ENCODE data around the gene RABGAP1. TPM values are rescaled to one million over a fixed set of nuclear protein-coding genes. Genes with fewer than 3 reads are reported as not detected.

The RABGAP1 gene
- total and polyA plus RNA-seq, 9 donors = 27.1 to 64.8 (median 59.0) TPM

DNA sequence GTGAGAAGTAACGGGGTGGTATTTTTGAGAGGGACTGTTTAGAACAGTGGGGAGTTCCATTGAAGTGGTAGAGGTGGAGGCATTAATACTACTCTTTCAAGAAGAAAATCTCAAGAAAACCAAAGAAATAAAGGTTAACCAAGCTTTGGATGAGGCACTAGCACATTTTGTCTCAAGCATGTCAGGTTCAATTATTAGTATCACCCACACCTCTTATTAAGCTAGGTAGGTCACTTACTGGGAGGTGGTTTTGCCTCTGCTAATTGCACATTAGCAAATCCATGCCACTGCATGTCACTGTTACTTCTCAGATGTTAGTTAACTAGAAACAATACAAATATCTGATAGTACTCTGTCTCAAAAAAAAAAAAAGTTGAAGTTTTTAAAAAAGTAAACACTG, 10.2 kb downstream of the RABGAP1 start:
- no peaks in the 10 kb centered on the region for H3K27me3 ChIP-seq
- TF ChIP-seq EP300 (IDR thresholded peaks at IDR 0.05) (no peak), POLR2A (IDR thresholded peaks at IDR 0.05) (no peak)
- TF ChIP-seq, protein P1, sequence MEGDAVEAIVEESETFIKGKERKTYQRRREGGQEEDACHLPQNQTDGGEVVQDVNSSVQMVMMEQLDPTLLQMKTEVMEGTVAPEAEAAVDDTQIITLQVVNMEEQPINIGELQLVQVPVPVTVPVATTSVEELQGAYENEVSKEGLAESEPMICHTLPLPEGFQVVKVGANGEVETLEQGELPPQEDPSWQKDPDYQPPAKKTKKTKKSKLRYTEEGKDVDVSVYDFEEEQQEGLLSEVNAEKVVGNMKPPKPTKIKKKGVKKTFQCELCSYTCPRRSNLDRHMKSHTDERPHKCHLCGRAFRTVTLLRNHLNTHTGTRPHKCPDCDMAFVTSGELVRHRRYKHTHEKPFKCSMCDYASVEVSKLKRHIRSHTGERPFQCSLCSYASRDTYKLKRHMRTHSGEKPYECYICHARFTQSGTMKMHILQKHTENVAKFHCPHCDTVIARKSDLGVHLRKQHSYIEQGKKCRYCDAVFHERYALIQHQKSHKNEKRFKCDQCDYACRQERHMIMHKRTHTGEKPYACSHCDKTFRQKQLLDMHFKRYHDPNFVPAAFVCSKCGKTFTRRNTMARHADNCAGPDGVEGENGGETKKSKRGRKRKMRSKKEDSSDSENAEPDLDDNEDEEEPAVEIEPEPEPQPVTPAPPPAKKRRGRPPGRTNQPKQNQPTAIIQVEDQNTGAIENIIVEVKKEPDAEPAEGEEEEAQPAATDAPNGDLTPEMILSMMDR (IDR thresholded peaks at IDR 0.05) = no peak
- H3K36me3 ChIP-seq = no peaks in the 10 kb centered on the region
- intact Hi-C loops (cut with DNase I) = no loop called here
- WGBS, 3 donors = 92 to 93% (median 93%) methylated on average over 1 of the region's 1 CpG
- H3K27ac ChIP-seq = no peak overlapping the region
- no peak overlapping the region for H3K4me3 ChIP-seq
- H3K9me3 ChIP-seq = no peaks in the 10 kb centered on the region
- no peak for DNase-seq
- H3K4me1 ChIP-seq (ENCODE audit: insufficient read depth) = peaks cover 7% of the 10 kb centered on the region

DNA sequence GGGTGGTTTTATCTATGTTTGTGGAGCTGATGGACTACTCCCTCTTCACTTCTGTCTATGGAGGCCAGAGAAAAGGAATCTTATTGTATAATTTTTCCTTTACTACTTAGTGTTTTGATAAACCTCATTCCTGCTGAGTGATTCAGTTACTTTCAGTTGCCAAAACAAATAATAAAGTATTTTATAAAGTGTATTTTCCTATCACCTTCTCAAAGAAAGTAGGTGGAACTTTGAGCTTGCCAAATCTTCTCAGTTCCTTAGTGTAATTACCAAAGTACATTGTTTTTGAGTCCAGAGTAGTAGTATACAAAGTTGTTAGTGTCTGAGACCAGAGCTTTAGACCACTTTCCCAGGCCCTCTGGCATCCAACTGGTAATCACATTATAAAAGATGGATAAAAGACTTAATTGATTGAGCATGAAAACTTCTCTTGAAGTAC, 13.5 kb downstream of the RABGAP1 start:
- TF ChIP-seq EP300 (IDR thresholded peaks at IDR 0.05) (no peak), POLR2A (IDR thresholded peaks at IDR 0.05) (no peak)
- TF ChIP-seq, protein P1 (IDR thresholded peaks at IDR 0.05) = no peak
- intact Hi-C loops (cut with DNase I) = no loop called here
- no peaks in the 10 kb centered on the region for H3K27me3 ChIP-seq
- no peaks in the 10 kb centered on the region for H3K36me3 ChIP-seq
- no peak for DNase-seq
- H3K4me1 ChIP-seq (ENCODE audit: insufficient read depth) = peaks cover 7% of the 10 kb centered on the region
- H3K4me3 ChIP-seq = no peak overlapping the region
- H3K27ac ChIP-seq = no peak overlapping the region
- no peaks in the 10 kb centered on the region for H3K9me3 ChIP-seq

DNA sequence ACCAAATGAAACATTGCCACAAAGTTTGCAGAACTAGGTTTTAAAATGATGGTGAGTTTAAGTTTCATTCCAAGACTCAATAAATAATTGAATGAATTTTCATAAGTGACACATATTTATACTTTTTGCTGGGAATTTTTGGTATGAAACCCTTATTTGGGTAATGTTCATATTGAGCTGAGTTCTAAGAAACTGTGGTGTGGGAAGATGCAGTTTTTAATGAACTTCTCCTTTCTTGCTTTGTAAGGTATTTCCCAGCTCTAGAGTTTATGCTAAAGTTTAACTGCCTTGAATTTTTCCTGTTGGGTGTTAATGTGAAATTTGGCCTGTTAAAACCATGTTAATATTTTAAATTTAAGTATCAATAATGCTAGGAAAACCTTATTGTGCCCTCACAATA, 15.1 kb downstream of the RABGAP1 start:
- Histone ChIP-seq H3K4me3 (no peak overlapping the region), H3K9me3 (no peaks in the 10 kb centered on the region), H3K4me1 (ENCODE audit: insufficient read depth) (peaks cover 6% of the 10 kb centered on the region), H3K36me3 (no peaks in the 10 kb centered on the region), H3K27ac (no peak overlapping the region), H3K27me3 (no peaks in the 10 kb centered on the region)
- intact Hi-C loops (cut with DNase I) = no loop called here
- DNase-seq = no peak
- TF ChIP-seq POLR2A (IDR thresholded peaks at IDR 0.05) = no peak
- TF ChIP-seq, protein P1 (IDR thresholded peaks at IDR 0.05) = no peak
- no peak for TF ChIP-seq EP300 (IDR thresholded peaks at IDR 0.05)

DNA sequence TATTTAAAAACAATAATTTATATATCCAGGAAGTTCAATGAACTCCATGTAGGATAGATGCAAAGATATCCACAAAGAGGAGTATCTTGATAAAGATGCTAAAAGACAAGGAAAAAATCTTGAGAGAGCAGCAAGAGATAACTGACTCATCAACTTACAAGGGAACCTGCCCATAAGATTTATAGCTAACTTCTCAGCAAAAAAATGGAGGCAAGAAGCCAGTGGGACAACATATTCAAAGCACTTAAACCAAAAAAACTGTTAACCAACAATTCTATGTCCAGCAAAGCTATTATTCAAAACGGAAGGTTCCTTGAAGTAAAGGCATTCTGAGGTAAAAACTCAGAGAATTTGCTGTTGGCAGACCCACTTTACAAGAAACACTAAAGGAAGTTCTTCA, 20.3 kb downstream of the RABGAP1 start:
- WGBS, 3 donors = 87 to 94% (median 90%) methylated on average over 1 of the region's 1 CpG
- no peaks in the 10 kb centered on the region for H3K4me1 ChIP-seq (ENCODE audit: insufficient read depth)
- H3K27me3 ChIP-seq = no peaks in the 10 kb centered on the region
- H3K4me3 ChIP-seq = no peak overlapping the region
- no peak for TF ChIP-seq EP300 (IDR thresholded peaks at IDR 0.05)
- TF ChIP-seq, protein P1 (IDR thresholded peaks at IDR 0.05) = no peak
- no peak overlapping the region for H3K27ac ChIP-seq
- DNase-seq = no peak
- no peaks in the 10 kb centered on the region for H3K9me3 ChIP-seq
- intact Hi-C loops (cut with DNase I) = no loop called here
- H3K36me3 ChIP-seq = no peaks in the 10 kb centered on the region

DNA sequence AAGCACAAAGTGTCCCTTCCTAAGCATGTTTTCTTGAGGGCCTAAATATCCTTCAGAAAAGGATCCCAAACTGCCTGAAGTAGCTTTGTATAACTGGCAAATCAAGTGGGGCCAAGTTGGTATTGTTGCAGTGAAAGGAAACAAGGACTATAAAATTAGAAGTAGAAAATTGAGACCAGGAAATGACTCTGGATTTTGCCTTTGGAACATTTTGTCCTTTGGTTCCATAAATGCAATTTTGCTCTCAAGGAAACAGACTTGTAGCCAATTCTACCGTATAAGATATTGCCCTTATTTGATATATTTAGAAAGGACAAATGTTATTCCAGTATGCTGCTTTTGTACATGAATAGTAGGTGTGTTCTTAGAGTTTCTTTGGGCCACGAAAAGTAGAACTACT, 34.4 kb downstream of the RABGAP1 start:
- DNase-seq = no peak
- Histone ChIP-seq H3K9me3 (no peaks in the 10 kb centered on the region), H3K27ac (no peak overlapping the region), H3K4me3 (no peak overlapping the region), H3K36me3 (no peaks in the 10 kb centered on the region), H3K4me1 (ENCODE audit: insufficient read depth) (peaks cover 3% of the 10 kb centered on the region), H3K27me3 (no peaks in the 10 kb centered on the region)
- 70 to 81% (median 71%) methylated on average over 2 of the region's 2 CpGs for WGBS, 3 donors
- TF ChIP-seq, protein P1 (IDR thresholded peaks at IDR 0.05) = no peak
- TF ChIP-seq POLR2A (IDR thresholded peaks at IDR 0.05) (no peak), EP300 (IDR thresholded peaks at IDR 0.05) (no peak)
- intact Hi-C loops (cut with DNase I) = no loop called here
